UCSD-AML1 (cell line): ENCODE data around the gene SEMA6D.

Experiments
- DNase-seq: peaks from one replicate; lab custom pipeline; 2025; ENCODE audit not compliant: unreplicated experiment; lab: John Stamatoyannopoulos, UW

SEMA6D gene

GRCh38 chr15:47717036-47717612, at the start of gene SEMA6D:
Gene SEMA6D (plus strand): TSS chr15:47717505. CDS start chr15:47759799, 42,294 bp downstream.
- no peak for DNase-seq

DNA sequence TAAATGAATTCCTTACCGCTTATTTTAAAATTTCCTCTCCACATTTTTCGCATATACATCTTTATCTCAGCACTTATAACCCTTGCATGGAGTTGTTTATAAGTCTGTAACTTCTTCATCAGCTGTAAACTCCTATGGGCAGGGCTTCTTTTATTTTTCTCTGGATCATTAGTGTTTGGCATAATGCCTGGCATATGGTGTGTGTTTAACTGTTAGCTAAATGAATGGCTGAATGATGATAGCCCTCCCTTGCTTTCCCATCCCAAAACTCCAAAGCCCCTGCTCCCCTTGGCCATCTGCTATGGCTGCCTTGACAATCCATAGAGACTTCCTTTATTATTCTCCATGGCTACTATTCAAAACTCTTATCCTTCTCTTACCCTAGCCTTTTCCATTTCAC, 48.1 kb upstream of the SEMA6D start:
- DNase-seq, result no peak

- DNase-seq, result no peak
Measured at GRCh38 chr15:47670365-47670764, 46.9 kb upstream of the SEMA6D start.

- no peak for DNase-seq
Measured at GRCh38 chr15:47673232-47673761, 44.0 kb upstream of the SEMA6D start.

- no peak for DNase-seq
Measured at GRCh38 chr15:47674586-47675232, 42.6 kb upstream of the SEMA6D start.

GRCh38 chr15:47675735-47676134, 41.6 kb upstream of the SEMA6D start:
- DNase-seq, result no peak

DNA sequence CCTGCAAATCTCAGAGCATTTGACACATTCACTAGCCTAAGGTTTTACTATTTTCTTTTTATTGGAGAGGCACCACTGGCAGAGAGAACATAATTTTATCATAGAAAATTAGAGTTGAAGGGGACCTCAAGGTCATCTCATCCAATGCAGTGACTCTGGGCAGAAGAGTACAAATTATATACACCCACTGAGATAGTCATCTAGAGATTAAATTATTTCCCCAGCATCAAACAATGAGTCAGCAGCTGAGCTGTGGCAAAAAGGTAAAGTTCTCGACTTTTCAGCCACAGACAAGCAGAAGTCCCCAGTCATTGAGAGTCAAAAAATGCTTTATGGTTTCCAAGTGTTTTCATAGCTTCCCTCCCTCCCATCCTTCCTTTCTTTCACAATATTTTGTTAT, 39.3 kb upstream of the SEMA6D start:
- DNase-seq, result no peak

- DNase-seq, result no peak
Measured at GRCh38 chr15:47682661-47683060, 34.6 kb upstream of the SEMA6D start.

DNA sequence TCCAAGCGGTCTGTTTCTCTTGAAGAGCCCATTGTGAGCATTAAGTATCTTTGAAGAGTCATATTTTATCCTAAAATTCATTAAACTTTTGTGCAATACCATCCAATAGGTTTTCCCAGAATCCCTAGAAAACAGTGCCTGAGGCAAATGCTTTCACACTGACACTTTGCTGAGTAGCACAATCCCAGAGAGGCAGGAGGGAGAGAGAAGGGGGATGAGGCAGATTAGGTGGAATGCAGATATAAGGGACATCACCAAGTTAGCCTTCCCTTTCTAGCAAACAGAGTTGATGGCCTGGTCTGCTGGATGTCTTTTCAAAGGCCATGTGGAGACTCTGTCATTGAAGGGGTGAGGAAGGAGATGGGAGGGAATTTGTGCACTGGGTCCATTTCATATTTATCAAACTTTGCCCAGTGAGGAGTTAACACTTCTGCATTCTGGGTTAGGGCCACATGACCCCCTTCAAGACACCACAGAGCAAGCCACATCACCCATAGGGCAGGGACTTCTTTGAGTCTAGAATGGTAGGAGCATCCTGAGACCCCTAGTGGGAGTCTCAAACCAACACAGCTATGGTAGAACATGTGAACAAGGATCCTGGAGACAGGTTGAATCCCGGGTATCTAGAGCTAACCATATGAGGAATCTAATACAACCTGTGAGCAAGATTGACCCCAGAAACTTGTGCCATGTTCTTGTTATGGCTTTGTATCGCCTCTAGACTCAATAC, 32.0 kb upstream of the SEMA6D start:
- no peak for DNase-seq

- no peak for DNase-seq
Measured at GRCh38 chr15:47688573-47689086, 28.7 kb upstream of the SEMA6D start.

DNA sequence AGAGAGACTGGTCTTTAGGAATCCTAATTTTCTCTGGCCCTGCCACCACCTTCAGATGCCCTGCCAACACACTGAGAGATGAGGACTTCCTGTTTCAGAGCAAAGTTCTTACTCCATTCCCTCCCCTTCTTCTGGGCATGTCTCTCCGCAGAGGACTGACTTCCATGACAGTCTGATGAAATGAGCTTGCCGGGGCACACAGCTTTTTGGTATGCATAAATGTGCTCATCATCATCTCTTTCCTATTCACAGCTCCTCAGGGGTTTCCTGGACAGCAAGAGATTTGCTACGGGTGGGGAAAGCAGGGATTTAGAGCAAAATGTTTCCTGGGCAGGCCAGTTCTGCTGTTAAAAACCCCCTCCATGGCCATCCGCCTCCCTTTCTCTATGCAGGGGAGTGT, 27.6 kb upstream of the SEMA6D start:
- DNase-seq, result no peak

- DNase-seq, result no peak
Measured at GRCh38 chr15:47691882-47692281, 25.4 kb upstream of the SEMA6D start.

- DNase-seq, result no peak
Measured at GRCh38 chr15:47696351-47696750, 21.0 kb upstream of the SEMA6D start.

DNA sequence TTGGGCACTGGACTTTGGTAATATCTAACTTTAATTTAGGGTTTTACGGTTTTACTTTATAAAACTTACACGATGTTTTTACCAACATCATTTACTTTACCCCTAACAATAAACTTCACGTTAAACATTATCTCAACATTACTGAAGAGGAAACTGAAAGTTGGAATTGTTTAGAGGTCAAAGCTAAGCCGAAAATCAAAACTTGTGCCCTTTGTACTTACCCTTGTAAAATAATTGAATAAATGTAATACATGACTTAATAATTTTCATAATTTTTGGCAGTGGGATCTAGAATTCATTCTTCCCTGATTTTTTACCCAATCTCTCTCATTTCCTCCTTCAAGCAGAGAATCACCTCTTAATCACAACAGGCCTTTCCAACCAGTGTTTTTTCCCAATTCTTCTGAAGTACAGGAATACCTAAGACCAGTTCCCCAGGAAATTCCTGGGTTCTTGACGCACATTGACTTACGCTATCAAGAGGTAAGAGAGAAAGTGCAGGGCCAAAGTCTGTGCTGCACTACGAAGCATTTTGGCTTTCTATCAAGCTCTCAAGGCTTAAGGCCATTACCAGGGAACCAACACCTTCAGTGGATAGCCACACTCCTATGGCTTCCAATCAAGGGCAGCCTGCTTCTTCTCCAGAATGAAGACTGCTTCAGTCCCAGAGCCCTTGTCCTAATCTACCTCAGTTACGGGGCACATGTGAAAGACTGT, 11.9 kb upstream of the SEMA6D start:
- DNase-seq, result no peak

DNA sequence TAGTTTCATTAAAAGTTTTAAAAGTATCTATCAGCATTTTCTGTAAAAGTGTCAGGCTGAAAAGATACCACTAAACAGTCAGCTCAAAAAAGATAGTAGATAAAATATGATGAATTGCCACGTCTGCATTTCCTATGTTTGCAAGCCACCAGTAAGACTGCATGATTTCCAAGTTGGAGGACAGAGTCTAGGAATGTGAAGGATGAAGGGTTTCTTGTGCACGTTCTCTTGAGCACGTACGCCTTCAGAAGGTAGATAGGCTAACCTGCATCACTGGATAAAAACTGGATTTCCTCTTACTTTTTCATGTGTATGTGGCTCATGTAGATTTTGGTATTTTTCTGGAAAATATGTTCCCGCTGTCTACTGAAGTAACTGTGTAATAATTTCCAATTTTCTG, 9.9 kb upstream of the SEMA6D start:
- DNase-seq, result no peak

- DNase-seq, result no peak
Measured at GRCh38 chr15:47708161-47708980, 8.9 kb upstream of the SEMA6D start.

DNA sequence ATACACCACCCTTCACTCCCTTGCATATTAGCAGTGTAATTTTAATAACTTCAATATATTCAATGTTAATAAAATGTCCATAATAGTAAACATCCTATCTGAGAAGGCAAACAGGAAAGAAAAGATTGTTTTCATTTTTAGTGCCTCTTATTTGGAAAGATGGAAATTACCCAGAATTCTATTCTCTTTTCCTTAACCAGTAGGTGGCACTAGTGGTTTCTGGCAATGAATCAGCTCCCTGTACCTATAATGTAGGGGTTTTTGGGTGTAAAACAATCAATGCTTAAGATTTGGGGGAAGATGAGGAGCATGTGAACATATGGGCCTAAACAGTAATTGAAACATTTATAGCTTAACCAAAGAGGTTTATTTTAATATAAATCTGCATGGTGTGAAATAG, 5.7 kb upstream of the SEMA6D start:
- DNase-seq, result no peak

GRCh38 chr15:47715402-47715801, 1.9 kb upstream of the SEMA6D start:
- DNase-seq, result no peak

- no peak for DNase-seq
Measured at GRCh38 chr15:47715856-47716445, 1.4 kb upstream of the SEMA6D start.

GRCh38 chr15:47716516-47716915, 789 bp upstream of the SEMA6D start:
- DNase-seq, result no peak
